K562 (cell line): ENCODE data around the gene GPC2. TPM values are rescaled to one million over a fixed set of nuclear protein-coding genes. Genes with fewer than 3 reads are reported as not detected.

ENCODE experiments used
- ATAC-seq: fragments of 200-7000 bp; cut with Tn5 transposase; 3 replicates; pipeline ENCODE4 v1.9.1; 2020; ENCODE audit warnings: moderate library complexity
- BruUV-seq: library from RNA; stranded (reverse); fragments of 400-500 nt; replicated peaks from 2 replicates; lab custom pipeline; 2021; lab: Mats Ljungman, UMichigan
- CTCF ChIA-PET: fragments of 300-600 bp; formaldehyde crosslinking; extraction: SDS; loops from one replicate; lab custom pipeline; 2021; ENCODE audit warnings: low intra/inter-chr PET ratio; lab: Yijun Ruan, JAX
- POLR2A ChIA-PET: fragments of 300-600, 350-650 bp; sonication (Branson Sonifier 250); formaldehyde crosslinking; extraction: SDS; loops from one replicate; lab custom pipeline; 2021; ENCODE audit warnings: antibody characterized with exemption, inconsistent platforms; lab: Yijun Ruan, JAX
- DNase-seq, 4 experiments: peaks; one replicate each; pipeline versions ENCODE4 v3.0.0 to v3.0.0-alpha.2; 2011 to 2018; ENCODE audit warnings: low spot score in 3 of 4, mixed read lengths in 3 of 4; ENCODE audit errors: extremely low read depth in 1 of 4
- FAIRE-seq: peaks from 2 replicates; lab custom pipeline; 2011; peaks lifted over from hg19 to GRCh38; lab: Jason Lieb, UNC
- H2AFZ ChIP-seq: 2 replicates; pipeline ENCODE4 v1.6.0; 2011; ENCODE audit warnings: low read depth, low read length, control low read depth, inconsistent platforms
- H3K27ac ChIP-seq: fragments of 200-600 bp; 3 replicates; pipeline ENCODE4 v1.8.0; 2011; ENCODE audit warnings: low read depth, mild to moderate bottlenecking, control low read depth, inconsistent platforms, low read length, moderate library complexity, mixed read lengths; ENCODE audit errors: extremely low read depth
- H3K27me3 ChIP-seq, 2 experiments: fragments of 300-600 bp in 1 of 2; 2 replicates in 1 of 2; 3 replicates in 1 of 2; pipeline versions ENCODE4 v1.6.0 to v1.8.0; 2011; ENCODE audit warnings: inconsistent platforms in 2 of 2, low read length in 2 of 2, mild to moderate bottlenecking in 1 of 2, mixed read lengths in 1 of 2, moderate library complexity in 1 of 2; ENCODE audit not compliant: control insufficient read depth in 2 of 2, insufficient read depth in 2 of 2
- H3K36me3 ChIP-seq: fragments of 300-600 bp; 3 replicates; pipeline ENCODE4 v1.8.0; 2011; ENCODE audit warnings: mild to moderate bottlenecking, low read length, inconsistent platforms; ENCODE audit not compliant: control insufficient read depth, insufficient read depth
- H3K4me1 ChIP-seq, 2 experiments: fragments of 200-600 bp in 1 of 2; replicated peaks in 1 of 2; 2 replicates in 1 of 2; 3 replicates in 1 of 2; pipeline versions ENCODE4 v1.5.1 to v1.8.0; 2011; ENCODE audit warnings: inconsistent platforms in 2 of 2, low read length in 2 of 2, mild to moderate bottlenecking in 1 of 2, mixed read lengths in 1 of 2, moderate library complexity in 1 of 2; ENCODE audit not compliant: control insufficient read depth in 2 of 2, insufficient read depth in 2 of 2
- H3K4me2 ChIP-seq: 2 replicates; pipeline ENCODE4 v1.6.1; 2011; ENCODE audit warnings: low read length, control low read depth, inconsistent platforms, mixed read lengths; ENCODE audit not compliant: insufficient read depth
- H3K4me3 ChIP-seq: fragments of 200-600 bp; sonication (generic), shearing (Covaris generic); 2 replicates; pipeline ENCODE4 v1.5.1; 2016; ENCODE audit warnings: control low read depth, inconsistent platforms
- H3K79me2 ChIP-seq: fragments of 200-600 bp; 3 replicates; pipeline ENCODE4 v1.8.0; 2011; ENCODE audit warnings: low read length, inconsistent platforms; ENCODE audit not compliant: control insufficient read depth, insufficient read depth
- H3K9ac ChIP-seq, 2 experiments: 2 replicates each; pipeline versions ENCODE4 v1.6.0 to v1.6.1; 2011; ENCODE audit warnings: low read depth in 2 of 2, low read length in 2 of 2, control low read depth in 1 of 2, inconsistent platforms in 1 of 2, mild to moderate bottlenecking in 1 of 2, mixed read lengths in 1 of 2; ENCODE audit not compliant: insufficient read depth in 1 of 2
- H3K9me1 ChIP-seq: one replicate; pipeline ENCODE4 v1.6.0; 2011; ENCODE audit warnings: inconsistent platforms, mild to moderate bottlenecking, low read length, moderate library complexity; ENCODE audit not compliant: control insufficient read depth, insufficient read depth
- H3K9me3 ChIP-seq: replicated peaks from 2 replicates; pipeline ENCODE4 v1.5.1; 2011; ENCODE audit warnings: low read depth, low read length, inconsistent platforms; ENCODE audit not compliant: control insufficient read depth, insufficient read depth
- H4K20me1 ChIP-seq: replicated peaks from 2 replicates; pipeline ENCODE4 v1.6.1; 2011; ENCODE audit warnings: low read length, inconsistent platforms, mixed read lengths; ENCODE audit not compliant: control insufficient read depth, insufficient read depth
- AFF1 ChIP-seq, 2 experiments: fragments of 450-650 bp; IDR thresholded peaks; 2 replicates each; pipeline ENCODE4 v1.6.1; 2018; ENCODE audit warnings: mild to moderate bottlenecking in 2 of 2, low read depth in 1 of 2; ENCODE audit not compliant: partially characterized antibody in 2 of 2
- CBX3 ChIP-seq, 2 experiments: IDR thresholded peaks; 1 replicate in 1 of 2; 2 replicates in 1 of 2; pipeline ENCODE4 v1.6.1; 2012; ENCODE audit warnings: inconsistent platforms in 2 of 2, low read length in 2 of 2, borderline replicate concordance in 1 of 2, control low read depth in 1 of 2
- MXI1 ChIP-seq: IDR thresholded peaks from 2 replicates; pipeline ENCODE4 v1.6.1; 2011; ENCODE audit warnings: low read depth, mild to moderate bottlenecking, improper control_type of control experiment, low read length
- WGBS: fragments of 100-300 bp; shearing (Covaris generic); methylation state at CpG from one replicate; pipeline ENCODE4 v1.1.6; 2016; ENCODE audit warnings: low coverage, mixed read lengths; ENCODE audit not compliant: insufficient coverage; ENCODE audit errors: missing lambda C conversion rate; 5-methylcytosine and 5-hydroxymethylcytosine counted together
- in situ Hi-C: fragments of 300-500 bp; cut with MboI; formaldehyde crosslinking; loops from 4 replicates; pipeline ENCODE4 v1.15.0; 2018; ENCODE audit warnings: inconsistent platforms, mixed read lengths
- intact Hi-C: fragments of 100-400 bp; cut with micrococcal nuclease; formaldehyde crosslinking; loops from 2 replicates; pipeline ENCODE4 v1.14.2; 2022
- polyA plus RNA-seq, 8 experiments: library from polyadenylated mRNA; depleted of rRNA in 4 of 8; stranded (reverse) in 5 of 8; unstranded in 3 of 8; fragments of >200 nt; fragmentation: Nextera tagmentation in 2 of 8; fragmentation: Illumina TruSeq in 1 of 8; extraction: Ambion mirVana in 2 of 8; extraction: Trizol in 1 of 8; gene quantifications; 2 replicates each; pipeline versions ENCODE4 v1.2.1 to v1.2.3, GENCODE V29; 2011 to 2014; ENCODE audit warnings: inconsistent platforms in 1 of 8, missing spikeins in 1 of 8
- total RNA-seq, 7 experiments: library from RNA; depleted of rRNA in 6 of 7; stranded (reverse); fragments of >200 nt in 6 of 7; fragmentation: Illumina TruSeq in 2 of 7; extraction: Trizol in 2 of 7; gene quantifications; 2 replicates each; pipeline versions ENCODE4 v1.2.1 to v1.2.3, GENCODE V29; 2011 to 2021; ENCODE audit warnings: low replicate concordance in 1 of 7

Gene GPC2
- total and polyA plus RNA-seq, 9 of the 15 experiments (the other 6 are each of a cell fraction or from before 2014, with no cell fraction given): 0.06 to 7.7 (median 1.4) TPM; not detected in 1

DNA sequence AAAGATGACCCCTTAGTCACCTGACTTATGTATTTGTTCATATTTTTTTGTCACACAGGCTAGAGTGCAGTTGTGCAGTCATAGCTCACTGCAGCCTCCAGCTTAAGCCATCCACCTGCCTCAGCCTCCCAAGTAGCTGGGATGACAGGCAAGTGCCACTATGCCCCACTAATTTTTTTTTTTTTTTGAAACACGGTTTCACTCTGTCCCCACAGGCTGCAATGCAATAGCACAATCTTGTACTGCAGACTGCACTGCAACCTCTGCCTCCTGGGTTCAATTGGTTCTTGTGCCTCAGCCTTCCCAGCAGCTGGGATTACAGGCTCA, 48.6 kb downstream of the GPC2 start:
- Histone ChIP-seq H3K27ac (no peak overlapping the region), H3K9me3 (no peaks in the 10 kb centered on the region), H4K20me1 (no peaks in the 10 kb centered on the region), H3K79me2 (peaks cover 22% of the 10 kb centered on the region), H3K9ac (no peak overlapping the region), H3K4me1 (peaks cover 28 to 46% of the 10 kb centered on the region in 2 experiments), H3K4me3 (no peak overlapping the region), H3K4me2 (no peak overlapping the region), H3K36me3 (no peaks in the 10 kb centered on the region), H2AFZ (no peak overlapping the region), H3K9me1 (no peaks in the 10 kb centered on the region), H3K27me3 (no peaks in the 10 kb centered on the region; a peak in 1 of 5 replicates)
- CTCF ChIA-PET: interaction anchor here (0.9 kb wide), 1 partner anchor 215 kb away, joined by 3 read pairs; no protein-coding TSS in a partner anchor
- ATAC-seq: no peak
- in situ Hi-C loops: loop anchor here (5.0 kb wide), 2 partner anchors 136 to 211 kb away; partner anchors contain the start of gene TRIM4
- no TSS peak for BruUV-seq
- intact Hi-C loops: loop anchor here (5.0 kb wide), 2 partner anchors 81 to 151 kb away; partner anchors contain the start of genes AZGP1 and ZSCAN21
- WGBS: 38% methylated on average over 1 of the region's 1 CpG
- no peak for DNase-seq
- POLR2A ChIA-PET: interaction anchor here (0.6 to 1.9 kb wide), 8 partner anchors 10 to 584 kb away, joined by 3 to 7 read pairs (median 3); partner anchors contain the start of gene LAMTOR4
- no peak for FAIRE-seq
- TF ChIP-seq AFF1 (IDR thresholded peaks at IDR 0.05; ENCODE audit: low read depth in 1 of 2, partially characterized antibody in 2 of 2): no peak
- TF ChIP-seq CBX3 (IDR thresholded peaks at IDR 0.05; ENCODE audit: borderline replicate concordance in 1 of 2, low read length in 2 of 2): no peak
- TF ChIP-seq MXI1: no peak
